GM12878 (cell line): Measurements from ENCODE around the gene PODN. TPM values are rescaled to one million over a fixed set of nuclear protein-coding genes. Genes with fewer than 3 reads are reported as not detected.

ENCODE experiments used
- ATAC-seq: fragments of 200-7000 bp; cut with Tn5 transposase; 3 replicates; pipeline ENCODE4 v1.9.1; 2020; ENCODE audit warnings: mild to moderate bottlenecking, moderate library complexity
- BruUV-seq: library from RNA; stranded (reverse); fragments of 400-500 nt; replicated peaks from 2 replicates; lab custom pipeline; 2021; lab: Mats Ljungman, UMichigan
- CTCF ChIA-PET: fragments of 300-600 bp; sonication (Branson Sonifier 250); formaldehyde crosslinking; extraction: SDS; loops from one replicate; lab custom pipeline; 2021; ENCODE audit warnings: inconsistent platforms; lab: Yijun Ruan, JAX
- POLR2A ChIA-PET: fragments of 350-600 bp; formaldehyde crosslinking; extraction: SDS; loops from one replicate; lab custom pipeline; 2021; ENCODE audit warnings: inconsistent platforms; lab: Charles Lee
- RAD21 ChIA-PET: fragments of 300-600 bp; sonication (Branson Sonifier 250); formaldehyde crosslinking; loops from one replicate; lab custom pipeline; 2023; ENCODE audit warnings: antibody characterized with exemption; ENCODE audit not compliant: unreplicated experiment; lab: Charles Lee
- SMC1A ChIA-PET: fragments of 300-600 bp; sonication (Branson Sonifier 250); formaldehyde crosslinking; loops from one replicate; lab custom pipeline; 2023; ENCODE audit not compliant: unreplicated experiment, uncharacterized antibody; lab: Charles Lee
- DNase-seq: peaks from one replicate; pipeline ENCODE4 v3.0.0-alpha.2; 2011; ENCODE audit warnings: low read depth, low spot score
- FAIRE-seq: peaks from 3 replicates; lab custom pipeline; 2011; peaks lifted over from hg19 to GRCh38; lab: Jason Lieb, UNC
- H2AFZ ChIP-seq: 2 replicates; pipeline ENCODE4 v1.6.0; 2011; ENCODE audit warnings: low read depth, low read length, control low read depth; ENCODE audit not compliant: control insufficient read depth
- H3K27ac ChIP-seq: 2 replicates; pipeline ENCODE4 v1.5.1; 2011; ENCODE audit warnings: control low read depth; ENCODE audit not compliant: control insufficient read depth, insufficient read depth
- H3K27me3 ChIP-seq, 2 experiments: replicated peaks in 1 of 2; 2 replicates each; pipeline versions ENCODE4 v1.6.0 to v1.6.1; 2011; ENCODE audit warnings: low read length in 1 of 2; ENCODE audit not compliant: control insufficient read depth in 2 of 2, insufficient read depth in 2 of 2
- H3K36me3 ChIP-seq, 2 experiments: 2 replicates each; pipeline ENCODE4 v1.5.1; 2011; ENCODE audit warnings: low read length in 1 of 2; ENCODE audit not compliant: control insufficient read depth in 2 of 2, insufficient read depth in 2 of 2
- H3K4me1 ChIP-seq: 2 replicates; pipeline ENCODE4 v1.6.1; 2011; ENCODE audit warnings: mild to moderate bottlenecking, low read length, moderate library complexity, mixed read lengths; ENCODE audit not compliant: control insufficient read depth, insufficient read depth
- H3K4me2 ChIP-seq: 2 replicates; pipeline ENCODE4 v1.6.0; 2011; ENCODE audit warnings: control low read depth; ENCODE audit not compliant: control insufficient read depth, insufficient read depth
- H3K4me3 ChIP-seq: fragments of 200-600 bp; sonication (generic); 2 replicates; pipeline ENCODE4 v1.5.1; 2016
- H3K79me2 ChIP-seq: 2 replicates; pipeline ENCODE4 v1.6.0; 2011; ENCODE audit warnings: low read length; ENCODE audit not compliant: control insufficient read depth, insufficient read depth
- H3K9ac ChIP-seq: 2 replicates; pipeline ENCODE4 v1.8.0; 2011; ENCODE audit warnings: low read length, control low read depth, mixed read lengths; ENCODE audit not compliant: control insufficient read depth, insufficient read depth
- H3K9me3 ChIP-seq: replicated peaks from 3 replicates; pipeline ENCODE4 v1.5.1; 2011; ENCODE audit warnings: mild to moderate bottlenecking, low read length; ENCODE audit not compliant: control insufficient read depth, insufficient read depth
- H4K20me1 ChIP-seq: 2 replicates; pipeline ENCODE4 v1.6.0; 2011; ENCODE audit not compliant: control insufficient read depth, insufficient read depth
- BMI1 ChIP-seq: fragments of 450-650 bp; IDR thresholded peaks from 2 replicates; pipeline ENCODE4 v1.6.1; 2016; ENCODE audit warnings: mild to moderate bottlenecking, moderate library complexity, borderline replicate concordance
- CHD2 ChIP-seq: IDR thresholded peaks from 2 replicates; pipeline ENCODE4 v1.6.1; 2011; ENCODE audit warnings: low read depth, low read length, improper control_type of control experiment, borderline replicate concordance
- DPF2 ChIP-seq: fragments of 450-650 bp; IDR thresholded peaks from 2 replicates; pipeline ENCODE4 v1.6.1; 2017; ENCODE audit warnings: mild to moderate bottlenecking
- IKZF1 ChIP-seq: fragments of 450-650 bp; conservative IDR thresholded peaks from 2 replicates; pipeline ENCODE4 v1.6.1; 2017; ENCODE audit warnings: antibody characterized with exemption, mild to moderate bottlenecking
- MEF2A ChIP-seq: IDR thresholded peaks from 2 replicates; pipeline ENCODE4 v1.6.1; 2011; ENCODE audit warnings: low read depth, mild to moderate bottlenecking, low read length, moderate library complexity; ENCODE audit not compliant: insufficient read depth
- POLR2AphosphoS2 ChIP-seq: IDR thresholded peaks from 2 replicates; pipeline ENCODE4 v1.6.1; 2011; ENCODE audit warnings: low read depth, mild to moderate bottlenecking, low read length, improper control_type of control experiment, moderate library complexity
- SREBF1 ChIP-seq: IDR thresholded peaks from 2 replicates; pipeline ENCODE4 v1.6.1; 2012; ENCODE audit warnings: mild to moderate bottlenecking, low read length
- SREBF2 ChIP-seq: IDR thresholded peaks from 2 replicates; pipeline ENCODE4 v1.6.1; 2012; ENCODE audit warnings: mild to moderate bottlenecking, low read length
- STAT3 ChIP-seq: IDR thresholded peaks from 2 replicates; pipeline ENCODE4 v1.6.1; 2011; ENCODE audit warnings: low read depth, low read length, improper control_type of control experiment
- ZBTB33 ChIP-seq: fragments of 450-650 bp; IDR thresholded peaks from 2 replicates; pipeline ENCODE4 v1.6.1; 2017; ENCODE audit warnings: mild to moderate bottlenecking
- ZNF217 ChIP-seq: fragments of 450-650 bp; IDR thresholded peaks from 2 replicates; pipeline ENCODE4 v1.6.1; 2017; ENCODE audit warnings: antibody characterized with exemption, mild to moderate bottlenecking
- ZNF24 ChIP-seq: fragments of 450-650 bp; IDR thresholded peaks from 2 replicates; pipeline ENCODE4 v1.6.1; 2017; ENCODE audit warnings: antibody characterized with exemption, mild to moderate bottlenecking
- WGBS: methylation state at CpG from one replicate; pipeline ENCODE4 v1.1.6; 2016; ENCODE audit warnings: low lambda C conversion rate; ENCODE audit not compliant: insufficient replicate concordance, insufficient coverage; ENCODE audit errors: missing lambda C conversion rate; 5-methylcytosine and 5-hydroxymethylcytosine counted together
- in situ Hi-C: fragments of 300-500 bp; cut with MboI; formaldehyde crosslinking; loops from 9 replicates; pipeline ENCODE4 v1.14.3; 2018; ENCODE audit warnings: mixed read lengths
- intact Hi-C: fragments of 100-400 bp; cut with micrococcal nuclease; formaldehyde crosslinking; loops from one replicate; pipeline ENCODE4 v1.14.2; 2022; ENCODE audit not compliant: unreplicated experiment
- polyA plus RNA-seq, 11 experiments: library from polyadenylated mRNA; depleted of rRNA in 4 of 11; unstranded in 6 of 11; stranded (reverse) in 5 of 11; fragments of >200 nt; fragmentation: Nextera tagmentation in 4 of 11; fragmentation: Illumina TruSeq in 1 of 11; extraction: Ambion mirVana in 4 of 11; extraction: Trizol in 1 of 11; gene quantifications; 1 replicate in 1 of 11; 2 replicates in 10 of 11; pipeline versions ENCODE4 v1.2.1 to v1.2.3, GENCODE V29; 2011 to 2016; ENCODE audit warnings: inconsistent platforms in 2 of 11, missing spikeins in 2 of 11, low read depth in 1 of 11
- total RNA-seq, 4 experiments: library from RNA; depleted of rRNA in 3 of 4; stranded (reverse); fragments of >200 nt in 3 of 4; fragmentation: Illumina TruSeq in 1 of 4; extraction: Trizol in 1 of 4; gene quantifications; 2 replicates each; pipeline versions ENCODE4 v1.2.1 to v1.2.3, GENCODE V29; 2013 to 2021

Gene PODN
- total and polyA plus RNA-seq, 10 of the 15 experiments (the other 5 are each of a cell fraction or from before 2014, with no cell fraction given), result 0.10 TPM; not detected in 9

DNA sequence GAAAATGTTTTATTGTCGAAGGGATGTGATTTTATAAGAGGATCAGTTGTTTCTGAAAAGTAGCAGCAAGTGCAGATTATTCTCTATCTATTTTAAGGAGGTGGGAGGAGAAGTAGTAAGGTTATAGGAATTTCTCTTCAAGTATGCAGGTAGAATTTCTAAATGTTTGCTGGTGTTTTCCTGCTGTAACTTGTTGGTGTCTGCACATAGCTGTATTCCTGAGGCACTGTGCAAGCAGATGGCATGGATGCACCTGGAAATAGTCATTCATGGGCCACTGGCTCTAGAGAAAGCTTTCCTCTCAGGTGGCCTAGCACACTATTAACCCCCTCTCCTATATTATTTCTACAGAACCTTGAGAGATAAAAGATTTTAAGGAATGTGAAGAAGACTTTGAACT lies 30.3 kb upstream of the PODN start:
- SMC1A ChIA-PET, result interaction anchor here (1.4 kb wide), 1 partner anchor 15 kb away, joined by 4 read pairs; no protein-coding TSS in a partner anchor
- Histone ChIP-seq H2AFZ (no peak overlapping the region), H3K9me3 (no peaks in the 10 kb centered on the region), H3K79me2 (no peaks in the 10 kb centered on the region), H3K36me3 (peaks cover 0 to 3% of the 10 kb centered on the region in 2 experiments; a peak in 3 of 4 replicates), H3K4me3 (no peak overlapping the region), H3K4me2 (no peak overlapping the region), H3K4me1 (no peaks in the 10 kb centered on the region), H4K20me1 (no peaks in the 10 kb centered on the region), H3K27me3 (no peaks in the 10 kb centered on the region), H3K9ac (no peak overlapping the region), H3K27ac (no peak overlapping the region)
- WGBS, result 39% methylated on average over 1 of the region's 1 CpG
- RAD21 ChIA-PET, result no interaction called here
- in situ Hi-C loops, result no loop called here
- intact Hi-C loops, result no loop called here
- ATAC-seq, result no peak
- CTCF ChIA-PET, result no interaction called here
- TF ChIP-seq ZBTB33 (no peak), DPF2 (no peak), SREBF2 (no peak), ZNF217 (no peak), ZNF24 (no peak)
- TSS peak; percentile 31 for BruUV-seq
- POLR2A ChIA-PET, result no interaction called here
- DNase-seq, result no peak
- FAIRE-seq, result no peak

DNA sequence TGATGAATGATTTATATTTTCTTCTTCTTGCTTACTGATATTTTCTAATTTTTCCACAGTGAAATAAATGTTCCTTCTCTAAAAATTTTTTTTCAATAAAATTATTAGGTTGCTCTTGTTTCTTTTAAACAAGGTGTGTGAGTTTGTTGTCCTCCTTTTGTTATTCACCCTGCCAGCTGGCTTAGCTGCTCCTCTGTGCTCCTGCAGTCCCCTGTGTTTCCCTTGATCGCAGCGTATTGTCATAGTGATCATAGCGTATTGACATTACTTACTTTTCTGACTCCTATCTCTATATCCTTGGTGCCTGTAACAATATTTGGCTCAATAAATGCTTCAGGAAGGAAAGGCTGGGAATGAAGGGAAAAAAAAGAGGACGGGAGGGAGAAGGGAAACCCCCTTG lies 24.9 kb upstream of the PODN start:
- FAIRE-seq (no peak), DNase-seq (no peak), ATAC-seq (no peak)
- Histone ChIP-seq H3K4me3 (no peak overlapping the region), H4K20me1 (no peaks in the 10 kb centered on the region), H3K4me2 (no peak overlapping the region), H3K27me3 (no peaks in the 10 kb centered on the region), H3K9me3 (no peaks in the 10 kb centered on the region), H2AFZ (no peak overlapping the region), H3K79me2 (no peaks in the 10 kb centered on the region), H3K4me1 (no peaks in the 10 kb centered on the region), H3K36me3 (peaks cover 3 to 7% of the 10 kb centered on the region in 2 experiments), H3K9ac (no peak overlapping the region), H3K27ac (no peak overlapping the region)
- intact Hi-C loops, result no loop called here
- no TSS peak for BruUV-seq
- no peak for TF ChIP-seq IKZF1
- TF ChIP-seq STAT3, result no peak
- no peak for TF ChIP-seq POLR2AphosphoS2
- no peak for TF ChIP-seq BMI1
- TF ChIP-seq CHD2, result no peak
- TF ChIP-seq DPF2, result no peak
- TF ChIP-seq SREBF1, result no peak
- TF ChIP-seq MEF2A, result no peak
- ChIA-PET POLR2A (no interaction called here), SMC1A (no interaction called here), RAD21 (no interaction called here), CTCF (no interaction called here)
- in situ Hi-C loops, result no loop called here
- WGBS, result 82% methylated on average over 4 of the region's 4 CpGs
